ENCODE results near the gene INTS14. TPM values are rescaled to one million over a fixed set of nuclear protein-coding genes. Genes with fewer than 3 reads are reported as not detected.
"Not testable (repeated sequence)": the region's sequence is repeated elsewhere in the genome, so short reads cannot be mapped to it uniquely, and the experiment has no call there.

Gene INTS14
- total and polyA plus RNA-seq, 7 experiments from 2014 or later = 16.0 to 38.3 (median 35.0) TPM

DNA sequence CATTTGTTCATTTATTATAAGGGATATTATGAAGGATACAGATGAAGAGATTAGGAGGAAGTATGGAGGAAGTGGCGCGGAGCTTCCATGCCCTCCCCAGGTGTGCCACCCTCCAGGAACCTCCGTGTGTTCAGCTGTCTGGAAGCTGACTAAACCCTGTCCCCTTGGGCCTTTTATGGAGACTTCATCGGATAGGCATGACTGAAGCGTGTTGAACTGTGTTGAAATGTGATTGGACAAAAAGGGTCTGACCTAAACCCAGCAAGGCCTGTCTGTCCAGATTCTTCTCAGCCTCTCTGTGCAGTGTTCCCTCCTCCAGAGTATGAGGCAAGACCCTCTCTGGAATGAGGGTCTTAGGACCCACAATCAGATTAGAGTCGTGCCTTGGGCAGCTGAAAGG is 49.0 kb downstream of the INTS14 start:
- POLR2A ChIA-PET = interaction anchor here (0.6 kb wide), 1 partner anchor 1225 kb away, joined by 3 read pairs; no protein-coding TSS in a partner anchor
- intact Hi-C loops (cut with micrococcal nuclease) = no loop called here
- H3K4me1 ChIP-seq (ENCODE audit: control insufficient read depth in 2 of 2, insufficient read depth in 2 of 2, low read length in 2 of 2) = no peaks in the 10 kb centered on the region

DNA sequence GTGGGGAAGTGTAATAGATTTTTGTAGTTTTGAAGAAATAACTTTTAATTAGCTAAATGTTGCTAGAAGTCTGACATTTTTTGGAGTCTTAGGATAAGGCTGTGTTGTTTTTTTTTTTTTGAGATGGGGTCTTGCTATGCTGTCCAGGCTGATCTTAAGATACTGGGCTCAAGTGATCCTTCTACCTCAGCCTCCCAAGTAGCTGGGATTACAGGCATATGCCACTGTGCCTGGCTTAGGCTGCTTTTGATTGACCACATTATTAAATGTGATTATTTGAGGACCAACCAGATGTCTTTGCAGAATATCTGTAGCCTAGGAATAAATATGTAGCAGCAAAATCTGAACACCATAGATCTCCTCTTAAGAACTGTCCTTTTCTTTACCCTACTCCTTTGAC is 51.0 kb downstream of the INTS14 start:
- peaks cover 0 to 78% (median 8%) of the 10 kb centered on the region in 3 experiments for H3K36me3 ChIP-seq (ENCODE audit: control insufficient read depth in 2 of 3, insufficient read depth in 3 of 3, low read length in 3 of 3)
- POLR2A ChIA-PET = no interaction called here
- no peaks in the 10 kb centered on the region for H3K9me3 ChIP-seq (ENCODE audit: control insufficient read depth in 2 of 3, low read length in 3 of 3)
- Mint-ChIP-seq H3K27ac (no peak overlapping the region), H3K9me3 (no peaks in the 10 kb centered on the region), H3K36me3 (peaks cover 18 to 72% (median 42%) of the 10 kb centered on the region in 5 donors), H3K4me1 (no peaks in the 10 kb centered on the region), H3K27me3 (no peaks in the 10 kb centered on the region), H3K4me3 (no peak overlapping the region)
- H3K27ac ChIP-seq (ENCODE audit: low read depth, low read length) = no peak overlapping the region
- CTCF ChIA-PET = no interaction called here
- H3K27me3 ChIP-seq (ENCODE audit: control insufficient read depth in 2 of 2, insufficient read depth in 2 of 2, low read length in 2 of 2) = no peaks in the 10 kb centered on the region
- ATAC-seq (no peak), DNase-seq (no peak)
- intact Hi-C loops (cut with micrococcal nuclease) = no loop called here
- no peak overlapping the region for H3K4me3 ChIP-seq (ENCODE audit: low read length)
- no peaks in the 10 kb centered on the region for H3K4me1 ChIP-seq (ENCODE audit: control insufficient read depth in 2 of 2, insufficient read depth in 2 of 2, low read length in 2 of 2)

More for the DNA sequence above, 49.0 kb downstream of the INTS14 start:
- CTCF ChIA-PET = no interaction called here
- Histone ChIP-seq H3K27ac (ENCODE audit: low read depth, low read length) (no peak overlapping the region), H3K4me3 (ENCODE audit: low read length) (no peak overlapping the region), H3K36me3 (ENCODE audit: control insufficient read depth in 2 of 3, insufficient read depth in 3 of 3, low read length in 3 of 3) (peaks cover 0 to 67% (median 4%) of the 10 kb centered on the region in 3 experiments), H3K27me3 (ENCODE audit: control insufficient read depth in 2 of 2, insufficient read depth in 2 of 2, low read length in 2 of 2) (no peaks in the 10 kb centered on the region), H3K9me3 (ENCODE audit: control insufficient read depth in 2 of 3, low read length in 3 of 3) (no peaks in the 10 kb centered on the region)
- Mint-ChIP-seq H3K9me3 (no peaks in the 10 kb centered on the region), H3K27me3 (no peaks in the 10 kb centered on the region), H3K4me1 (no peaks in the 10 kb centered on the region), H3K27ac (peak overlapping the region in 2 of 9 donors; percentile 22 to 46), H3K4me3 (no peak overlapping the region), H3K36me3 (peaks cover 13 to 76% (median 39%) of the 10 kb centered on the region in 5 donors)
- no peak for ATAC-seq
- no peak for DNase-seq

DNA sequence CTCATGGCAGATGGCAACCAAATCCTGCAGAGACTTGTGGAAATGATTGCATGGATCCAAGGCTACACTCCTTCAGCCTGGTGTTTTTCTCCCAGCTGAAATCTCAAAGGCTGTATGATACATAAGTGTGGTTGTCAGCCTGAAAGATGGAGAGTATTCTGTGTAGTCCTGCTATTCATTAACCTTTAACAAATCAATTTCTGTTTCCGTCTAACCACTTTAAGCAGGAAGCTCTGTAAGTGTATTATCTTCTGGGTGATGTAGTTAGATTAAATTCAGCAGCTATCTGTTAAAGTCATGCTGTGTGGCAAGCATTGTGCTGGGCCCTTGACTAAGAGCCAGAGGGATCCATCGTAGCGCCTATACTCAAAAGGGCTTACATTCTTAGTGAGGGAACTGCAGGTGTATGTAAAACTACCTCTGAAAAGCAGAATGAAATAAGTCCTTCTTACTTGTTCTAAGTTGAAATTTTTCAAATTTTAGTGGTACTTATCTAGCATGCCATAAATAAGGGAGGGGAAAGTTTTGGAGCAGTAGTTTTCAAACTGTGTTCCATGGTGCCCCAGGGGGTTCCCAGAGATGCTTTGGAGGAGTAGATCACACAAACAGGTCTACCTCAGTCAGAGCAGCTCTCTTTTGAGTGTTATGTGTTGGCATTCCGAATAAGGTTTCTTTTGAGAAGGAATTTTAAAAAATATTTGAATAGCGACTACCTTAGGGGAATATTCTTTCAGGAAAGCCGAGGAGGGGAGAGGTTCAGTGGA is 51.8 kb downstream of the INTS14 start:
- H3K9me3 Mint-ChIP-seq = no peaks in the 10 kb centered on the region
- H3K4me3 Mint-ChIP-seq = no peak overlapping the region
- H3K4me3 ChIP-seq (ENCODE audit: low read length) = no peak overlapping the region
- H3K4me1 Mint-ChIP-seq = no peaks in the 10 kb centered on the region
- intact Hi-C loops (cut with micrococcal nuclease) = no loop called here
- no peaks in the 10 kb centered on the region for H3K9me3 ChIP-seq (ENCODE audit: control insufficient read depth in 2 of 3, low read length in 3 of 3)
- no peaks in the 10 kb centered on the region for H3K4me1 ChIP-seq (ENCODE audit: control insufficient read depth in 2 of 2, insufficient read depth in 2 of 2, low read length in 2 of 2)
- ATAC-seq (no peak), DNase-seq (no peak)
- H3K27ac Mint-ChIP-seq = peak overlapping the region in 1 of 9 donors; percentile 46
- no peaks in the 10 kb centered on the region for H3K27me3 Mint-ChIP-seq
- ChIA-PET POLR2A (no interaction called here), CTCF (interaction anchor here (0.5 kb wide), 1 partner anchor 275 kb away, joined by 7 read pairs; no protein-coding TSS in a partner anchor)
- peaks cover 0 to 71% (median 8%) of the 10 kb centered on the region in 3 experiments for H3K36me3 ChIP-seq (ENCODE audit: control insufficient read depth in 2 of 3, insufficient read depth in 3 of 3, low read length in 3 of 3)
- no peak overlapping the region for H3K27ac ChIP-seq (ENCODE audit: low read depth, low read length)
- peaks cover 15 to 66% (median 36%) of the 10 kb centered on the region in 5 donors for H3K36me3 Mint-ChIP-seq
- H3K27me3 ChIP-seq (ENCODE audit: control insufficient read depth in 2 of 2, insufficient read depth in 2 of 2, low read length in 2 of 2) = no peaks in the 10 kb centered on the region

DNA sequence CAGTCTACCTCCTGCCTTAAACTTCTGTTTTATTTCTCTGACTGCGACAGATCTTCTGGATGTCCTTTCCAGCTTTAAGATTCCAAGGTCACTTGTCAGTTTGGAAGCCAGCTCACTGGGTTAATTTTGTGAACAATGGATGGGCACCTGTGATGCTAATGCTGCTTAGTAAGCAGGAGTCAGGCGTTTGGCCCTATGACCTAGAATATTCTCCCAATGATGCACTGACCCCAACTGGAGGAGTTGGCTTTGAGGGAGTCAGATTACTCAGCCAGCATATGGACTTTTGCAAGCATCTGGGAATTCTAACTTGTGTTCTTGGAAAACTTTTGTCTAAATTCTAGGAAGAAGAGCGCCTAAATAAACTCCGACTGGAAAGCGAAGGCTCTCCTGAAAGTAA is 52.6 kb downstream of the INTS14 start:
- DNase-seq (no peak), ATAC-seq (no peak)
- Histone ChIP-seq H3K9me3 (ENCODE audit: control insufficient read depth in 2 of 3, low read length in 3 of 3) (no peaks in the 10 kb centered on the region), H3K27me3 (ENCODE audit: control insufficient read depth in 2 of 2, insufficient read depth in 2 of 2, low read length in 2 of 2) (no peaks in the 10 kb centered on the region), H3K4me3 (ENCODE audit: low read length) (no peak overlapping the region), H3K4me1 (ENCODE audit: control insufficient read depth in 2 of 2, insufficient read depth in 2 of 2, low read length in 2 of 2) (no peaks in the 10 kb centered on the region), H3K36me3 (ENCODE audit: control insufficient read depth in 2 of 3, insufficient read depth in 3 of 3, low read length in 3 of 3) (peaks cover 0 to 74% (median 8%) of the 10 kb centered on the region in 3 experiments), H3K27ac (ENCODE audit: low read depth, low read length) (no peak overlapping the region)
- H3K27me3 Mint-ChIP-seq = no peaks in the 10 kb centered on the region
- no peaks in the 10 kb centered on the region for H3K4me1 Mint-ChIP-seq
- H3K4me3 Mint-ChIP-seq = no peak overlapping the region
- no peak overlapping the region for H3K27ac Mint-ChIP-seq
- intact Hi-C loops (cut with micrococcal nuclease) = no loop called here
- ChIA-PET POLR2A (no interaction called here), CTCF (interaction anchor here (0.5 kb wide), 1 partner anchor 276 kb away, joined by 7 read pairs; no protein-coding TSS in a partner anchor)
- H3K36me3 Mint-ChIP-seq = peaks cover 16 to 66% (median 39%) of the 10 kb centered on the region in 5 donors
- no peaks in the 10 kb centered on the region for H3K9me3 Mint-ChIP-seq

DNA sequence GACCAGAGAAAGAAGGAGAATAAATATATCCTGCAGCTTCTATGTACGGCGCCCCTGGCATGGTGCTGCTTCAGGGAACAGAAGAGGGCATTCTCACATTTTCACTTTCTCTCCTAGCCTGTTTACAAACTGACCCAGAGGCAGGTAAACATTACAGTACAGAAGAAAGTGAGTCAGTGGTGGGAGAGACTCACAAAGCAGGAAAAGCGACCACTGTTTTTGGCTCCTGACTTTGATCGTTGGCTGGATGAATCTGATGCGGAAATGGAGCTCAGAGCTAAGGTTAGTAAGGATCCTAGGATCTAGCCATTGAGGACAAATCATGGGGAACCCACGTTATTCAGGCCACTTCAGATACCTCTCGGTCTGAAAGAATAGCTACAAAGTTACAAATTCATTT is 54.3 kb downstream of the INTS14 start:
- no peak overlapping the region for H3K4me3 Mint-ChIP-seq
- intact Hi-C loops (cut with micrococcal nuclease) = no loop called here
- no peak overlapping the region for H3K27ac ChIP-seq (ENCODE audit: low read depth, low read length)
- no peaks in the 10 kb centered on the region for H3K9me3 Mint-ChIP-seq
- H3K4me1 Mint-ChIP-seq = no peaks in the 10 kb centered on the region
- H3K36me3 ChIP-seq (ENCODE audit: control insufficient read depth in 2 of 3, insufficient read depth in 3 of 3, low read length in 3 of 3) = peaks cover 0 to 60% (median 8%) of the 10 kb centered on the region in 3 experiments
- CTCF ChIA-PET = no interaction called here
- POLR2A ChIA-PET = interaction anchor here (0.6 kb wide), 1 partner anchor 10 kb away, joined by 3 read pairs; no protein-coding TSS in a partner anchor
- no peak overlapping the region for H3K27ac Mint-ChIP-seq
- no peaks in the 10 kb centered on the region for H3K27me3 ChIP-seq (ENCODE audit: control insufficient read depth in 2 of 2, insufficient read depth in 2 of 2, low read length in 2 of 2)
- ATAC-seq = no peak
- no peaks in the 10 kb centered on the region for H3K27me3 Mint-ChIP-seq
- no peaks in the 10 kb centered on the region for H3K9me3 ChIP-seq (ENCODE audit: control insufficient read depth in 2 of 3, low read length in 3 of 3)
- no peak for DNase-seq
- no peak overlapping the region for H3K4me3 ChIP-seq (ENCODE audit: low read length)
- H3K4me1 ChIP-seq (ENCODE audit: control insufficient read depth in 2 of 2, insufficient read depth in 2 of 2, low read length in 2 of 2) = no peaks in the 10 kb centered on the region
- peaks cover 14 to 57% (median 28%) of the 10 kb centered on the region in 5 donors for H3K36me3 Mint-ChIP-seq

DNA sequence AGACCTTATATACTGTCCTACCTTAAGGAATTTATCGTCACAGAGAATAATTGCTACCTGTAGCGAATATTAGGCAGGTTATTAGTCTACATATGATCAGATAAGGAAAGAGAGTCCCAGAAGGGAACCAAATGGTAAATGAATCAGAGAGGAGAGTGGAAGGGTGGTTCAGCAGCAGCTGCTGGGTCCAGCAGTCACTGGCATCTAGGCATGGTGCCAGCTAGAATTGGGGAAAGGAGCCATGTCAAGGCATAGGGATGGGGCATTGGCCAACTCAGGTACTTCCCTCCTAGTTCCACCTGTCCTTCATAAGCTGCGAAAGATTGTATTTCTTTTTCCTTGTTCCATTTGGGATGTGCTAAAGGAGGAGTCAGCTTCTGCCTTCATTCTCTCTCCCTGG is 57.2 kb downstream of the INTS14 start:
- H3K27me3 ChIP-seq (ENCODE audit: control insufficient read depth in 2 of 2, insufficient read depth in 2 of 2, low read length in 2 of 2) = no peaks in the 10 kb centered on the region
- no peak overlapping the region for H3K27ac Mint-ChIP-seq
- intact Hi-C loops (cut with micrococcal nuclease) = no loop called here
- peaks cover 0 to 43% (median 5%) of the 10 kb centered on the region in 3 experiments for H3K36me3 ChIP-seq (ENCODE audit: control insufficient read depth in 2 of 3, insufficient read depth in 3 of 3, low read length in 3 of 3)
- peaks cover 12 to 40% (median 30%) of the 10 kb centered on the region in 5 donors for H3K36me3 Mint-ChIP-seq
- H3K4me1 Mint-ChIP-seq = peaks cover 10 to 20% (median 14%) of the 10 kb centered on the region in 7 donors
- H3K4me3 ChIP-seq (ENCODE audit: low read length) = no peak overlapping the region
- H3K9me3 Mint-ChIP-seq = no peaks in the 10 kb centered on the region
- H3K4me1 ChIP-seq (ENCODE audit: control insufficient read depth in 2 of 2, insufficient read depth in 2 of 2, low read length in 2 of 2) = no peaks in the 10 kb centered on the region
- H3K4me3 Mint-ChIP-seq = no peak overlapping the region
- no peak overlapping the region for H3K27ac ChIP-seq (ENCODE audit: low read depth, low read length)
- no peaks in the 10 kb centered on the region for H3K27me3 Mint-ChIP-seq
- no peak for ATAC-seq
- CTCF ChIA-PET = no interaction called here
- DNase-seq = no peak
- H3K9me3 ChIP-seq (ENCODE audit: control insufficient read depth in 2 of 3, low read length in 3 of 3) = no peaks in the 10 kb centered on the region
- POLR2A ChIA-PET = no interaction called here

DNA sequence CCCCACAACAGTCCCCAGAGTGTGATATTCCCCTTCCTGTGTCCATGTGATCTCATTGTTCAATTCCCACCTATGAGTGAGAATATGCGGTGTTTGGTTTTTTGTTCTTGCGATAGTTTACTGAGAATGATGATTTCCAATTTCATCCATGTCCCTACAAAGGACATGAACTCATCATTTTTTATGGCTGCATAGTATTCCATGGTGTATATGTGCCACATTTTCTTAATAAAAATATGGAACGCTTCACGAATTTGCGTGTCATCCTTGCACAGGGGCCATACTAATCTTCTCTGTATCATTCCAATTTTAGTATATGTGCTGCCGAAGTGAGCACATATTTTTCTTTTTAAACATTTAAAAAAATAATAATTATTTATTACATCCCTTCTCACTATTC is 58.1 kb downstream of the INTS14 start:
- H3K9me3 Mint-ChIP-seq; H3K27me3 Mint-ChIP-seq; intact Hi-C loops (cut with micrococcal nuclease); H3K9me3 ChIP-seq (ENCODE audit: control insufficient read depth in 2 of 3, low read length in 3 of 3); H3K4me3 ChIP-seq (ENCODE audit: low read length); H3K4me3 Mint-ChIP-seq; CTCF ChIA-PET; H3K27me3 ChIP-seq (ENCODE audit: control insufficient read depth in 2 of 2, insufficient read depth in 2 of 2, low read length in 2 of 2); POLR2A ChIA-PET; H3K27ac ChIP-seq (ENCODE audit: low read depth, low read length); ATAC-seq; DNase-seq; H3K27ac Mint-ChIP-seq; H3K4me1 ChIP-seq (ENCODE audit: control insufficient read depth in 2 of 2, insufficient read depth in 2 of 2, low read length in 2 of 2): not testable (repeated sequence)
- Mint-ChIP-seq H3K4me1 (peaks cover 11 to 22% (median 15%) of the 10 kb centered on the region in 7 donors), H3K36me3 (peaks cover 12 to 39% (median 26%) of the 10 kb centered on the region in 5 donors)
- H3K36me3 ChIP-seq (ENCODE audit: control insufficient read depth in 2 of 3, insufficient read depth in 3 of 3, low read length in 3 of 3) = peaks cover 0 to 34% (median 5%) of the 10 kb centered on the region in 3 experiments

Measured in naive thymus-derived CD4-positive, alpha-beta T cell (primary cell).